ENCODE measurements around the gene CLCN4. TPM values are rescaled to one million over a fixed set of nuclear protein-coding genes. Genes with fewer than 3 reads are reported as not detected.

The CLCN4 gene
- total RNA-seq, 4 donors from 2014 or later: 1.2 to 3.9 (median 2.3) TPM

DNA sequence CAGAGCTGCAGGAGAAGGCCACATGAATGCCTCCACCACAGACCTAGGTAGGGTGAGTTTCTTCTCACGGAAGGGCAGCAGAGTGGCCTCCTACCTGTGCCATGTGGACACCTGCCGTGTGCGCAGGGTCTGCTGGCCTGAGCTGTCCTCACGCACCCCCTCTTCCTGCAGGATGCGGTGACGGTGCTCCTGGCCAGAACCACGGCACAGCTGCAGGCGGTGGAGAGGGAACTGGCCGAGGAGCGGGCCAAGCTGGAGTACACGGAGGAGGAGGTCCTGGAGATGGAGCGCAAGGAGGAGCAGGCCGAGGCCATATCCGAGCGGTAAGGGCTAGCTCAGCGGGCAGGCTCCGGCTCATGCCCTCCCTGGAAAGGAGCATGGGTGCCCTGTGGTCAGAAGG, 28.4 kb upstream of the CLCN4 start:
- no peak for DNase-seq (ENCODE audit: low spot score)
- TF ChIP-seq, protein P1, sequence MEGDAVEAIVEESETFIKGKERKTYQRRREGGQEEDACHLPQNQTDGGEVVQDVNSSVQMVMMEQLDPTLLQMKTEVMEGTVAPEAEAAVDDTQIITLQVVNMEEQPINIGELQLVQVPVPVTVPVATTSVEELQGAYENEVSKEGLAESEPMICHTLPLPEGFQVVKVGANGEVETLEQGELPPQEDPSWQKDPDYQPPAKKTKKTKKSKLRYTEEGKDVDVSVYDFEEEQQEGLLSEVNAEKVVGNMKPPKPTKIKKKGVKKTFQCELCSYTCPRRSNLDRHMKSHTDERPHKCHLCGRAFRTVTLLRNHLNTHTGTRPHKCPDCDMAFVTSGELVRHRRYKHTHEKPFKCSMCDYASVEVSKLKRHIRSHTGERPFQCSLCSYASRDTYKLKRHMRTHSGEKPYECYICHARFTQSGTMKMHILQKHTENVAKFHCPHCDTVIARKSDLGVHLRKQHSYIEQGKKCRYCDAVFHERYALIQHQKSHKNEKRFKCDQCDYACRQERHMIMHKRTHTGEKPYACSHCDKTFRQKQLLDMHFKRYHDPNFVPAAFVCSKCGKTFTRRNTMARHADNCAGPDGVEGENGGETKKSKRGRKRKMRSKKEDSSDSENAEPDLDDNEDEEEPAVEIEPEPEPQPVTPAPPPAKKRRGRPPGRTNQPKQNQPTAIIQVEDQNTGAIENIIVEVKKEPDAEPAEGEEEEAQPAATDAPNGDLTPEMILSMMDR (IDR thresholded peaks at IDR 0.05): no peak
- ATAC-seq (ENCODE audit: low FRiP score): no peak

DNA sequence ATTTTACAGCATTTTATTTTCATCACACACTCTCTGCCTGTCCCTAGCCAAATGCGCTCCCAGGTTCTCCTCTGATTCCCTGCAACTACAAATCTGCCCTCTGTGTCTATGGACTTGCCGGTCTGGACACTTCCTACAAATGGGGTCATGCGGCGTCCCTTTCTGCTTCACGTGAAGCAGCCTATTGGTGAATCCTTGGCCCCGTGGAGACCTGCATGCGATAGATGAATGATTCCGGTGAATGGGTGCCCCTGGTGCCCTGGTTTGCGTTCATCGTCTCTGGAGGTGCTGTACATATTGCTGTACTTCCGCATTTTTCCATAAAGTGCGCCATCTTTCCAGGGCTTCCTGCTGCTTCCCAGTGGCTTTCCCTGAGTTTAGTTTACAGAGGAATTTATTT, 27.5 kb upstream of the CLCN4 start:
- no peak for ATAC-seq (ENCODE audit: low FRiP score)
- TF ChIP-seq, protein P1 (IDR thresholded peaks at IDR 0.05): no peak
- no peak for DNase-seq (ENCODE audit: low spot score)

GRCh38 chrX:10130354-10130753, 26.4 kb upstream of the CLCN4 start:
- TF ChIP-seq, protein P1 (IDR thresholded peaks at IDR 0.05): no peak
- ATAC-seq (ENCODE audit: low FRiP score) (no peak), DNase-seq (ENCODE audit: low spot score) (no peak)

GRCh38 chrX:10133980-10134676, 22.6 kb upstream of the CLCN4 start:
- DNase-seq (ENCODE audit: low spot score): no peak
- TF ChIP-seq, protein P1 (IDR thresholded peaks at IDR 0.05): no peak
- ATAC-seq (ENCODE audit: low FRiP score): no peak

- ATAC-seq (ENCODE audit: low FRiP score): no peak
- TF ChIP-seq, protein P1 (IDR thresholded peaks at IDR 0.05): no peak
- no peak for DNase-seq (ENCODE audit: low spot score)
Measured at GRCh38 chrX:10134921-10135320, 21.9 kb upstream of the CLCN4 start.

GRCh38 chrX:10135561-10136399, 21.0 kb upstream of the CLCN4 start:
- DNase-seq (ENCODE audit: low spot score): no peak
- ATAC-seq (ENCODE audit: low FRiP score): no peak
- TF ChIP-seq, protein P1 (IDR thresholded peaks at IDR 0.05): no peak

Measured in omental fat pad (tissue), 4 donors.